Upper lobe of left lung (tissue), 6 donors: ENCODE results near the gene ASB15. TPM values are rescaled to one million over a fixed set of nuclear protein-coding genes. Genes with fewer than 3 reads are reported as not detected.

Experiments
- ATAC-seq, 2 donors: fragments of 200-7000 bp; cut with Tn5 transposase; one replicate each; pipeline ENCODE4 v1.9.1; 2022; ENCODE audit warnings: mild to moderate bottlenecking in 2 of 2, moderate library complexity in 2 of 2; ENCODE audit not compliant: low FRiP score in 2 of 2
- DNase-seq, 2 donors: peaks; one replicate each; pipeline ENCODE4 v3.0.0-alpha.2; 2019 to 2020
- H3K27ac ChIP-seq, 4 donors: fragments of 200-600 bp; sonication (generic); one replicate each; pipeline ENCODE4 v1.5.1; 2016 to 2019
- H3K27me3 ChIP-seq, 4 donors: fragments of 200-600 bp; sonication (generic); one replicate each; pipeline ENCODE4 v1.5.1; 2017 to 2019
- H3K36me3 ChIP-seq, 4 donors: fragments of 200-600 bp; sonication (generic); one replicate each; pipeline ENCODE4 v1.5.1; 2016 to 2019
- H3K4me1 ChIP-seq, 4 donors: fragments of 200-600 bp; sonication (generic); one replicate each; pipeline ENCODE4 v1.5.1; 2018 to 2019
- H3K4me3 ChIP-seq, 4 donors: fragments of 200-600 bp; sonication (generic); one replicate each; pipeline ENCODE4 v1.5.1; 2017 to 2019; ENCODE audit warnings: mild to moderate bottlenecking in 2 of 4, moderate library complexity in 1 of 4
- H3K9me3 ChIP-seq, 4 donors: fragments of 200-600 bp; sonication (generic); one replicate each; pipeline ENCODE4 v1.5.1; 2018 to 2019
- EP300 ChIP-seq, 4 donors: sonication (generic); formaldehyde crosslinking; IDR thresholded peaks; one replicate each; pipeline ENCODE4 v1.5.1; 2017; ENCODE audit warnings: antibody characterized with exemption in 4 of 4, control low read depth in 2 of 4
- POLR2A ChIP-seq, 4 donors: fragments of 450-650 bp; IDR thresholded peaks; one replicate each; pipeline ENCODE4 v1.5.1; 2016 to 2017; ENCODE audit warnings: antibody characterized with exemption in 4 of 4, mild to moderate bottlenecking in 2 of 4
- POLR2AphosphoS5 ChIP-seq, 2 donors: sonication (generic); formaldehyde crosslinking; IDR thresholded peaks; one replicate each; pipeline ENCODE4 v1.5.1; 2017; ENCODE audit warnings: antibody characterized with exemption in 2 of 2
- WGBS, 2 donors: methylation state at CpG; one replicate each; pipeline ENCODE4 v1.1.5; 2017 to 2018; 5-methylcytosine and 5-hydroxymethylcytosine counted together
- total RNA-seq, 6 donors: library from RNA; depleted of rRNA in 4 of 6; stranded (reverse); fragments of >200 nt in 4 of 6; gene quantifications; one replicate each; pipeline versions ENCODE4 v1.1.0 to v1.2.1, GENCODE V29; 2016 to 2021
- TF ChIP-seq, protein P1 (sequence below), 6 experiments: fragments of 450-650 bp in 4 of 6; fragments of 200-600 bp in 2 of 6; sonication (generic) in 2 of 6; IDR thresholded peaks; one replicate each; pipeline ENCODE4 v1.5.1; 2016 to 2019; ENCODE audit warnings: antibody characterized with exemption in 6 of 6
- donor health status: DM: no; HTN: no; CAD: no; lungs with moderate emphysema.
- donor health status: DM: no; HTN: yes; CAD: no; lungs with severe emphysema.

ASB15 gene
- total RNA-seq, 6 donors from 2014 or later: not detected

DNA sequence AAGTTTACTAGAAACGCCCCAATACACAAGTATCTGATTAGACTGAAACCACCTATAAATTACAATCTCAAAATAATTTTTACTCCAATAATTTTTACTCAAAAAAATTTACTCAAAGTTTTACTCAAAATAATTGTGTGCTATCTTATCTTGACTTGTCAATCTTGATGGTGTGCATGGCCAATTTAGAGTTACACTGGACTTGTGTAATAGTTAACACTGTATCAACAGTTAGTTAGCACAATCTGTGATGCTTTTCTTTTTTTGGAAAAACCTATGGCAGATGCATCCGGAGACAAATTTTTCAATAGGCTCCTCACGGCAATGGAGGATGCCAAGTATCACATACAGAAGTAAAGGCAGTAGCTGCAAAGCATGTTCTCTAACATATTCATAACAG, 79.0 kb downstream of the ASB15 start:
- H3K4me1 ChIP-seq: peaks cover 0 to 24% (median 16%) of the 10 kb centered on the region in 4 donors
- H3K27me3 ChIP-seq: no peaks in the 10 kb centered on the region
- no peak for ATAC-seq
- no peak overlapping the region for H3K4me3 ChIP-seq
- TF ChIP-seq POLR2A (IDR thresholded peaks at IDR 0.05) (no peak), POLR2AphosphoS5 (IDR thresholded peaks at IDR 0.05) (no peak), EP300 (IDR thresholded peaks at IDR 0.05) (no peak)
- TF ChIP-seq, protein P1, sequence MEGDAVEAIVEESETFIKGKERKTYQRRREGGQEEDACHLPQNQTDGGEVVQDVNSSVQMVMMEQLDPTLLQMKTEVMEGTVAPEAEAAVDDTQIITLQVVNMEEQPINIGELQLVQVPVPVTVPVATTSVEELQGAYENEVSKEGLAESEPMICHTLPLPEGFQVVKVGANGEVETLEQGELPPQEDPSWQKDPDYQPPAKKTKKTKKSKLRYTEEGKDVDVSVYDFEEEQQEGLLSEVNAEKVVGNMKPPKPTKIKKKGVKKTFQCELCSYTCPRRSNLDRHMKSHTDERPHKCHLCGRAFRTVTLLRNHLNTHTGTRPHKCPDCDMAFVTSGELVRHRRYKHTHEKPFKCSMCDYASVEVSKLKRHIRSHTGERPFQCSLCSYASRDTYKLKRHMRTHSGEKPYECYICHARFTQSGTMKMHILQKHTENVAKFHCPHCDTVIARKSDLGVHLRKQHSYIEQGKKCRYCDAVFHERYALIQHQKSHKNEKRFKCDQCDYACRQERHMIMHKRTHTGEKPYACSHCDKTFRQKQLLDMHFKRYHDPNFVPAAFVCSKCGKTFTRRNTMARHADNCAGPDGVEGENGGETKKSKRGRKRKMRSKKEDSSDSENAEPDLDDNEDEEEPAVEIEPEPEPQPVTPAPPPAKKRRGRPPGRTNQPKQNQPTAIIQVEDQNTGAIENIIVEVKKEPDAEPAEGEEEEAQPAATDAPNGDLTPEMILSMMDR (IDR thresholded peaks at IDR 0.05): no peak
- peak overlapping the region in 1 of 4 donors; percentile 59 for H3K27ac ChIP-seq
- WGBS, 2 donors: 84 to 91% methylated on average over 3 of the region's 3 CpGs
- DNase-seq: no peak
- no peaks in the 10 kb centered on the region for H3K9me3 ChIP-seq
- H3K36me3 ChIP-seq: peaks cover 0 to 17% (median 2%) of the 10 kb centered on the region in 4 donors

DNA sequence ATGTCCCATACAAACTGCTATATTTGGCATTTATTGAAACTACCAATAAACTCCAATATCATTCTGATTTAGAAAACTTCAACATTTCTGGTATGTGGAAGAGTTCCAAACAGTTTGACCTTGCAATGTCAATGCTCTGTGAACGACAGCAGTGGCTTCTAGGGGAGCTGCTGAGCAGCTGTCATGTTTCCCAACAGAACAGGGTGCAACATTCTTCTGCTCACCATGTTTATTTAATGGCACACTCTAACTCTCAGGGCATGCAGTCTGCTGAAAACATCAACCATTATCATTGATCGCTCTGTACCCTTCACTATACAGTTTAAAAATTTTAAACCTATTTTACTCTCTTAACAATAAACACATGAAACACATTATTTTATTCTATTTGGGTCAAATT, 79.9 kb downstream of the ASB15 start:
- ATAC-seq (no peak), DNase-seq (no peak)
- no peak for TF ChIP-seq EP300 (IDR thresholded peaks at IDR 0.05)
- TF ChIP-seq POLR2A (IDR thresholded peaks at IDR 0.05): no peak
- TF ChIP-seq, protein P1 (IDR thresholded peaks at IDR 0.05): no peak
- no peak for TF ChIP-seq POLR2AphosphoS5 (IDR thresholded peaks at IDR 0.05)
- Histone ChIP-seq H3K4me1 (peaks cover 0 to 24% (median 16%) of the 10 kb centered on the region in 4 donors), H3K27ac (no peak overlapping the region), H3K36me3 (peaks cover 0 to 19% (median 2%) of the 10 kb centered on the region in 4 donors), H3K9me3 (no peaks in the 10 kb centered on the region), H3K27me3 (no peaks in the 10 kb centered on the region), H3K4me3 (no peak overlapping the region)
- WGBS, 2 donors: 39 to 47% methylated on average over 2 of the region's 2 CpGs

DNA sequence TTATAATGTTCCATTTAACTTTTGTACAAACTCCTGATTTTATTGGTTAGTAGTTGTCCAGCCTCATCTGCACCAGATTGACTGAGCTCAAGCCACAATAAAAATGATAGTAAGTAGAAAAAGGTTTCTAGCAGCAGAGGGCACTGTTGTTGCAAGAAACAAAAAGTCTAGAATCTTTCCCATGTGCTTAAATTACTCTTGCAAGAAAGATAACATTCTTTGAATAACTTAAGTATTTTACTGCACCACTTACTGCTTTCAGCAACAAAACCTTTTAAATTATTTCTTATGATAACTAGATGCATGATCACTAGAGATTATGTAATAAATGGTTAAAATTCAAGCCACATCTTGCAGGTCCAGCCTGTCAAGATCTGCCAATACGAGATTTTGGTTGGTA, 81.1 kb downstream of the ASB15 start:
- no peak for TF ChIP-seq POLR2A (IDR thresholded peaks at IDR 0.05)
- TF ChIP-seq, protein P1 (IDR thresholded peaks at IDR 0.05): peak in 5 of 6 experiments; percentile 28 to 64 (median 44)
- Histone ChIP-seq H3K27me3 (no peaks in the 10 kb centered on the region), H3K9me3 (no peaks in the 10 kb centered on the region), H3K4me1 (peaks cover 0 to 24% (median 16%) of the 10 kb centered on the region in 4 donors), H3K36me3 (peaks cover 0 to 25% (median 2%) of the 10 kb centered on the region in 4 donors), H3K27ac (no peak overlapping the region), H3K4me3 (no peak overlapping the region)
- no peak for DNase-seq
- 70 to 85% methylated on average over 1 of the region's 1 CpG for WGBS, 2 donors
- ATAC-seq: peak in 1 of 2 donors; percentile 71

DNA sequence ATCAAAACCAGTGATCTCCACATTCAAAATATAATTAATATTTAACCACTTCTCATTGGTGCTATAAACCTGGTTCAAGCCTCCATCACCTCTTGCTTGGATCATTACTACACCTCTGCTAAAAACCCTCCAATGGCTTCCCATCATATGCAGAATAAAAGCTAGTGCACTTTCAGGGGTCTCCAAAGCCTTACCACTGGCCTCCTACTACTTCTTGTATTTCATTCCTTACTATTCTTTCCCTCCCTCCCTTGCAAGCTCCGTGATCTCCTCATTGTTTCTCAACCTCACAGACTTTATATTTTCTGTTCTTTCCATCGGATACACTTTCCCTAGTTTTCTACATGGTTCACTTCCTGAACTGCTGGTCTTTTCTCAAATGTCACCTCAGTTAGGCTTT, 85.5 kb downstream of the ASB15 start:
- H3K36me3 ChIP-seq: peaks cover 0 to 43% (median 12%) of the 10 kb centered on the region in 4 donors
- ATAC-seq: no peak
- H3K9me3 ChIP-seq: no peaks in the 10 kb centered on the region
- TF ChIP-seq, protein P1 (IDR thresholded peaks at IDR 0.05): no peak
- no peak for TF ChIP-seq POLR2AphosphoS5 (IDR thresholded peaks at IDR 0.05)
- TF ChIP-seq POLR2A (IDR thresholded peaks at IDR 0.05): no peak
- no peak overlapping the region for H3K4me3 ChIP-seq
- no peak overlapping the region for H3K27ac ChIP-seq
- H3K4me1 ChIP-seq: peaks cover 0 to 8% (median 5%) of the 10 kb centered on the region in 4 donors
- no peak for DNase-seq
- 94 to 97% methylated on average over 2 of the region's 2 CpGs for WGBS, 2 donors
- H3K27me3 ChIP-seq: no peaks in the 10 kb centered on the region

DNA sequence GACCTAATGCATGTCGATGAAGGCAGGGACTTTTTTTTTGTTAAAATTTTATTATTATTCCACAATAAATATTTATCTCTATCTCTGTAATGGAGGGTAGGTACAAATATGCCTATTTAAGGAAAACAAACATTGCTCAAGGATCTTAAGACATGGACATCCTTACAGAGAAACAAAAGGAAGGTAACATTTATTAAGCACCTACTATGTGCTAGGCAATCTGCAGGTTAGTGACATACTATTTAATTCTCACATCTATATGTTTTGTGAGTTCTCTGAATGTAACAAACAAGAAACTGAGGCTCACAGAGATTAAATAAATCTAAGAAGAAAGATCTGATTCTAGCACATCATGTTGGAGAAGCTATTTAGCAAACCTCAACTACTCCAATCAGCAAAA, 86.1 kb downstream of the ASB15 start:
- no peaks in the 10 kb centered on the region for H3K9me3 ChIP-seq
- peaks cover 4 to 49% (median 17%) of the 10 kb centered on the region in 4 donors for H3K36me3 ChIP-seq
- no peaks in the 10 kb centered on the region for H3K27me3 ChIP-seq
- no peak overlapping the region for H3K27ac ChIP-seq
- WGBS, 2 donors: 88 to 91% methylated on average over 1 of the region's 1 CpG
- no peak for ATAC-seq
- TF ChIP-seq EP300 (IDR thresholded peaks at IDR 0.05) (no peak), POLR2AphosphoS5 (IDR thresholded peaks at IDR 0.05) (no peak), POLR2A (IDR thresholded peaks at IDR 0.05) (no peak)
- TF ChIP-seq, protein P1 (IDR thresholded peaks at IDR 0.05): no peak
- H3K4me3 ChIP-seq: no peak overlapping the region
- no peak for DNase-seq
- peaks cover 0 to 6% (median 4%) of the 10 kb centered on the region in 4 donors for H3K4me1 ChIP-seq
